GM10847 (cell line): Measurements from ENCODE around the gene PGBD1.

Experiments used
- POLR2A ChIP-seq: IDR thresholded peaks from 2 replicates; pipeline ENCODE4 v1.6.1; 2011; ENCODE audit not compliant: insufficient read length; ENCODE audit errors: extremely low read depth

PGBD1 gene

GRCh38 chr6:28312939-28313338 is 31.6 kb downstream of the PGBD1 start:
- no peak for TF ChIP-seq POLR2A

- no peak for TF ChIP-seq POLR2A
Observed at GRCh38 chr6:28315628-28316027, 34.3 kb downstream of the PGBD1 start.

GRCh38 chr6:28322661-28323060 is 41.3 kb downstream of the PGBD1 start:
- no peak for TF ChIP-seq POLR2A

GRCh38 chr6:28323813-28324424 is 42.5 kb downstream of the PGBD1 start:
- no peak for TF ChIP-seq POLR2A

GRCh38 chr6:28326371-28326948 is 45.1 kb downstream of the PGBD1 start:
- no peak for TF ChIP-seq POLR2A

GRCh38 chr6:28330041-28330440 is 48.7 kb downstream of the PGBD1 start:
- TF ChIP-seq POLR2A, result no peak

- no peak for TF ChIP-seq POLR2A
Observed at GRCh38 chr6:28333047-28333446, 51.7 kb downstream of the PGBD1 start.

- no peak for TF ChIP-seq POLR2A
Observed at GRCh38 chr6:28333599-28334018, 52.2 kb downstream of the PGBD1 start.

GRCh38 chr6:28334286-28335039 is 53.1 kb downstream of the PGBD1 start:
- TF ChIP-seq POLR2A, result no peak

GRCh38 chr6:28335040-28335563 is 53.7 kb downstream of the PGBD1 start:
- no peak for TF ChIP-seq POLR2A

GRCh38 chr6:28335564-28336283 is 54.4 kb downstream of the PGBD1 start, which contains the start of gene ZSCAN31:
Gene ZSCAN31, minus strand, starts transcription at chr6:28336148. Its CDS starts 6,465 bp downstream, at chr6:28329683.
- peak; percentile 32 for TF ChIP-seq POLR2A

- TF ChIP-seq POLR2A, result no peak
Observed at GRCh38 chr6:28336284-28337120, 55.1 kb downstream of the PGBD1 start.

GRCh38 chr6:28337121-28337520 is 55.7 kb downstream of the PGBD1 start:
- no peak for TF ChIP-seq POLR2A

GRCh38 chr6:28340310-28341095 is 59.1 kb downstream of the PGBD1 start:
- no peak for TF ChIP-seq POLR2A
